HG02870 (cell line): ENCODE results near the gene CDH13.

Experiments used
- ATAC-seq: cut with Tn5 transposase; IDR thresholded peaks from one replicate; pipeline ENCODE4 v1.9.1; 2021; ENCODE audit warnings: mild to moderate bottlenecking, moderate library complexity; ENCODE audit not compliant: unreplicated experiment

CDH13 gene

GRCh38 chr16:83212301-83212841, 585.6 kb downstream of the CDH13 start:
- no peak for ATAC-seq

GRCh38 chr16:83214671-83215070, 587.9 kb downstream of the CDH13 start:
- no peak for ATAC-seq

- ATAC-seq, result no peak
Measured at GRCh38 chr16:83215406-83216001, 588.7 kb downstream of the CDH13 start.

- no peak for ATAC-seq
Measured at GRCh38 chr16:83219285-83219684, 592.5 kb downstream of the CDH13 start.

GRCh38 chr16:83220066-83220465, 593.3 kb downstream of the CDH13 start:
- ATAC-seq, result no peak

GRCh38 chr16:83224642-83225041, 597.9 kb downstream of the CDH13 start:
- no peak for ATAC-seq

GRCh38 chr16:83227336-83227735, 600.6 kb downstream of the CDH13 start:
- no peak for ATAC-seq

GRCh38 chr16:83231729-83232128, 605.0 kb downstream of the CDH13 start:
- ATAC-seq, result no peak

- no peak for ATAC-seq
Measured at GRCh38 chr16:83233153-83233552, 606.4 kb downstream of the CDH13 start.

- ATAC-seq, result no peak
Measured at GRCh38 chr16:83238949-83239691, 612.4 kb downstream of the CDH13 start.

- no peak for ATAC-seq
Measured at GRCh38 chr16:83244057-83244456, 617.3 kb downstream of the CDH13 start.

- ATAC-seq, result no peak
Measured at GRCh38 chr16:83245061-83245460, 618.3 kb downstream of the CDH13 start.

- ATAC-seq, result no peak
Measured at GRCh38 chr16:83247767-83248372, 621.1 kb downstream of the CDH13 start.

- no peak for ATAC-seq
Measured at GRCh38 chr16:83248735-83249463, 622.1 kb downstream of the CDH13 start.

- ATAC-seq, result no peak
Measured at GRCh38 chr16:83253521-83253920, 626.8 kb downstream of the CDH13 start.

- ATAC-seq, result no peak
Measured at GRCh38 chr16:83258366-83258928, 631.7 kb downstream of the CDH13 start.

GRCh38 chr16:83266848-83267553, 640.2 kb downstream of the CDH13 start:
- ATAC-seq, result no peak

- no peak for ATAC-seq
Measured at GRCh38 chr16:83268169-83268568, 641.4 kb downstream of the CDH13 start.

- no peak for ATAC-seq
Measured at GRCh38 chr16:83269048-83269447, 642.3 kb downstream of the CDH13 start.

- no peak for ATAC-seq
Measured at GRCh38 chr16:83269541-83269940, 642.8 kb downstream of the CDH13 start.
